ENCODE results near the gene GRAMD2A. TPM values are rescaled to one million over a fixed set of nuclear protein-coding genes. Genes with fewer than 3 reads are reported as not detected.
A peak's percentile ranks its signal among the peaks of the same experiment; 100 is the strongest.

Gene GRAMD2A
- total RNA-seq, 4 donors from 2014 or later, result 0.39 to 0.64 TPM; not detected in 2

- no peaks in the 10 kb centered on the region for H3K9me3 ChIP-seq
- no peaks in the 10 kb centered on the region for H3K27me3 ChIP-seq
- H3K4me1 ChIP-seq, result peaks cover 3 to 79% (median 15%) of the 10 kb centered on the region in 3 donors
- TF ChIP-seq POLR2AphosphoS5 (IDR thresholded peaks at IDR 0.05) (peak; percentile 78), POLR2A (IDR thresholded peaks at IDR 0.05) (no peak)
- H3K36me3 ChIP-seq, result peaks cover 0 to 19% of the 10 kb centered on the region in 2 donors
- no peak overlapping the region for H3K4me3 ChIP-seq
- WGBS, 2 donors (ENCODE audit: low coverage in 1 of 2), result 40 to 100% methylated on average over 1 of the region's 4 CpGs
- peak; percentile 73 for ATAC-seq
- peak overlapping the region in 3 of 4 donors; percentile 48 to 65 (median 56) for H3K27ac ChIP-seq
Observed at GRCh38 chr15:72222393-72222792, 24.8 kb upstream of the GRAMD2A start.

GRCh38 chr15:72220687-72221086, 23.1 kb upstream of the GRAMD2A start:
- Histone ChIP-seq H3K36me3 (peaks cover 0 to 36% of the 10 kb centered on the region in 2 donors), H3K27ac (peak overlapping the region in 1 of 4 donors; percentile 0), H3K9me3 (no peaks in the 10 kb centered on the region), H3K4me1 (peaks cover 0 to 62% (median 6%) of the 10 kb centered on the region in 3 donors), H3K4me3 (no peak overlapping the region), H3K27me3 (no peaks in the 10 kb centered on the region)
- TF ChIP-seq EP300 (IDR thresholded peaks at IDR 0.05) (no peak), POLR2A (IDR thresholded peaks at IDR 0.05) (no peak), POLR2AphosphoS5 (IDR thresholded peaks at IDR 0.05) (no peak), CTCF (IDR thresholded peaks at IDR 0.05) (no peak)
- ATAC-seq, result no peak
- no CpG with 5 or more reads among the region's 1 CpG for whole genome bisulfite sequencing, 2 donors (ENCODE audit: low coverage in 1 of 2)

GRCh38 chr15:72217216-72217615, 19.6 kb upstream of the GRAMD2A start:
- peaks cover 0 to 30% (median 3%) of the 10 kb centered on the region in 3 donors for H3K4me1 ChIP-seq
- no peak overlapping the region for H3K4me3 ChIP-seq
- no peak for TF ChIP-seq POLR2AphosphoS5 (IDR thresholded peaks at IDR 0.05)
- no peak for TF ChIP-seq CTCF (IDR thresholded peaks at IDR 0.05)
- TF ChIP-seq POLR2A (IDR thresholded peaks at IDR 0.05), result no peak
- no peaks in the 10 kb centered on the region for H3K9me3 ChIP-seq
- no peak overlapping the region for H3K27ac ChIP-seq
- ATAC-seq, result no peak
- peaks cover 0 to 70% of the 10 kb centered on the region in 2 donors for H3K36me3 ChIP-seq
- H3K27me3 ChIP-seq, result no peaks in the 10 kb centered on the region
- 63 to 80% methylated on average over 2 to 4 of the region's 4 CpGs for WGBS, 2 donors (ENCODE audit: low coverage in 1 of 2)

GRCh38 chr15:72216079-72216478, 18.5 kb upstream of the GRAMD2A start:
- peaks cover 0 to 19% (median 0%) of the 10 kb centered on the region in 3 donors for H3K4me1 ChIP-seq
- H3K27ac ChIP-seq, result no peak overlapping the region
- ATAC-seq, result no peak
- no peak overlapping the region for H3K4me3 ChIP-seq
- peaks cover 0 to 82% of the 10 kb centered on the region in 2 donors for H3K36me3 ChIP-seq
- no peaks in the 10 kb centered on the region for H3K27me3 ChIP-seq
- no peaks in the 10 kb centered on the region for H3K9me3 ChIP-seq
- TF ChIP-seq CTCF (IDR thresholded peaks at IDR 0.05), result no peak
- WGBS, 2 donors (ENCODE audit: low coverage in 1 of 2), result 60 to 92% methylated on average over 1 of the region's 1 CpG

GRCh38 chr15:72207558-72208085, 10.0 kb upstream of the GRAMD2A start:
- peaks cover 0 to 100% of the 10 kb centered on the region in 2 donors for H3K36me3 ChIP-seq

More at GRCh38 chr15:72207558-72208085, 10.0 kb upstream of the GRAMD2A start:
- no peak for TF ChIP-seq POLR2A (IDR thresholded peaks at IDR 0.05)
- no peak for TF ChIP-seq POLR2AphosphoS5 (IDR thresholded peaks at IDR 0.05)
- no peak for TF ChIP-seq CTCF (IDR thresholded peaks at IDR 0.05)
- no peak for TF ChIP-seq EP300 (IDR thresholded peaks at IDR 0.05)
- no peak overlapping the region for H3K27ac ChIP-seq
- no peaks in the 10 kb centered on the region for H3K27me3 ChIP-seq
- no peaks in the 10 kb centered on the region for H3K9me3 ChIP-seq
- H3K4me1 ChIP-seq, result peaks cover 0 to 20% (median 2%) of the 10 kb centered on the region in 3 donors
- no peak for ATAC-seq
- no peak overlapping the region for H3K4me3 ChIP-seq
